H1 (cell line): ENCODE measurements around the gene KCTD19. TPM values are rescaled to one million over a fixed set of nuclear protein-coding genes. Genes with fewer than 3 reads are reported as not detected.

Source experiments
- CTCF ChIA-PET: fragments of 300-600 bp; sonication (Branson Sonifier 250); formaldehyde crosslinking; loops from one replicate; lab custom pipeline; 2021; ENCODE audit not compliant: partially characterized antibody; lab: Charles Lee
- POLR2A ChIA-PET: fragments of 300-600 bp; sonication (Branson Sonifier 250); formaldehyde crosslinking; loops from one replicate; lab custom pipeline; 2021; ENCODE audit warnings: inconsistent platforms; ENCODE audit not compliant: partially characterized antibody; lab: Charles Lee
- DNase-seq, 2 experiments: peaks; one replicate each; pipeline versions ENCODE4 v3.0.0 to v3.0.0-alpha.2; 2010 to 2022; ENCODE audit warnings: low spot score in 2 of 2, low read depth in 1 of 2, mixed read lengths in 1 of 2
- FAIRE-seq: peaks from 2 replicates; lab custom pipeline; 2011; peaks lifted over from hg19 to GRCh38; lab: Jason Lieb, UNC
- H2AFZ ChIP-seq: 2 replicates; pipeline ENCODE4 v1.8.1; 2012; ENCODE audit warnings: low read length, inconsistent platforms
- H2AK5ac ChIP-seq: 2 replicates; pipeline ENCODE4 v1.6.1; 2013; ENCODE audit warnings: low read depth, low read length
- H2BK120ac ChIP-seq: replicated peaks from 2 replicates; pipeline ENCODE3; 2013; ENCODE audit warnings: low read depth, low read length, inconsistent platforms
- H2BK12ac ChIP-seq: 2 replicates; pipeline ENCODE4 v1.6.1; 2013; ENCODE audit warnings: low read depth, low read length
- H2BK15ac ChIP-seq: 2 replicates; pipeline ENCODE4 v1.6.1; 2013; ENCODE audit warnings: low read length
- H2BK20ac ChIP-seq: 2 replicates; pipeline ENCODE4 v1.6.1; 2013; ENCODE audit warnings: low read length
- H2BK5ac ChIP-seq: 2 replicates; pipeline ENCODE4 v1.6.1; 2013; ENCODE audit warnings: low read depth, low read length
- H3K14ac ChIP-seq: 2 replicates; pipeline ENCODE4 v1.6.1; 2013; ENCODE audit warnings: inconsistent platforms; ENCODE audit not compliant: insufficient read length
- H3K18ac ChIP-seq: 2 replicates; pipeline ENCODE4 v1.6.1; 2013; ENCODE audit warnings: low read length; ENCODE audit errors: extremely low read depth
- H3K23ac ChIP-seq: 2 replicates; pipeline ENCODE4 v1.6.1; 2013; ENCODE audit warnings: inconsistent platforms; ENCODE audit not compliant: insufficient read length
- H3K23me2 ChIP-seq: 2 replicates; pipeline ENCODE4 v1.6.1; 2013; ENCODE audit warnings: low read depth, low read length
- H3K27ac ChIP-seq: 2 replicates; pipeline ENCODE4 v1.6.1; 2011; ENCODE audit warnings: low read depth, low read length, inconsistent platforms
- H3K27me3 ChIP-seq, 4 experiments: replicated peaks in 1 of 4; 1 replicate in 1 of 4; 2 replicates in 3 of 4; pipeline versions ENCODE4 v1.6.1 to v1.8.1; 2011 to 2013; ENCODE audit warnings: low read length in 3 of 4, mild to moderate bottlenecking in 3 of 4, inconsistent platforms in 2 of 4, mixed read lengths in 2 of 4, moderate library complexity in 1 of 4; ENCODE audit not compliant: control insufficient read depth in 3 of 4, insufficient read depth in 3 of 4; ENCODE audit errors: extremely low read depth in 1 of 4
- H3K36me3 ChIP-seq, 4 experiments: 2 replicates each; pipeline versions ENCODE4 v1.6.1 to v1.8.1; 2011 to 2013; ENCODE audit warnings: mild to moderate bottlenecking in 4 of 4, low read length in 3 of 4, moderate library complexity in 2 of 4, control low read depth in 1 of 4, inconsistent platforms in 1 of 4; ENCODE audit not compliant: insufficient read depth in 4 of 4, control insufficient read depth in 2 of 4
- H3K4ac ChIP-seq: replicated peaks from 2 replicates; pipeline ENCODE3; 2013; ENCODE audit warnings: low read length, low read depth, mixed read lengths, inconsistent platforms; ENCODE audit not compliant: insufficient read length
- H3K4me1 ChIP-seq, 4 experiments: replicated peaks in 1 of 4; 1 replicate in 1 of 4; 2 replicates in 3 of 4; pipeline versions ENCODE4 v1.6.1 to v1.8.1; 2011 to 2013; ENCODE audit warnings: low read length in 3 of 4, inconsistent platforms in 2 of 4, mixed read lengths in 1 of 4; ENCODE audit not compliant: insufficient read depth in 4 of 4, control insufficient read depth in 3 of 4
- H3K4me2 ChIP-seq, 2 experiments: 2 replicates each; pipeline versions ENCODE4 v1.6.1 to v1.8.1; 2011 to 2013; ENCODE audit warnings: low read depth in 2 of 2, low read length in 2 of 2, control low read depth in 1 of 2, inconsistent platforms in 1 of 2, mild to moderate bottlenecking in 1 of 2; ENCODE audit not compliant: insufficient read depth in 1 of 2
- H3K4me3 ChIP-seq, 4 experiments: fragments of 200-600, 300-600 bp in 1 of 4; sonication (generic), shearing (Covaris generic), sonication (Bioruptor Twin) in 1 of 4; 2 replicates each; pipeline versions ENCODE4 v1.5.1 to v1.8.1; 2011 to 2016; ENCODE audit warnings: low read length in 4 of 4, low read depth in 3 of 4, control low read depth in 2 of 4, inconsistent platforms in 2 of 4, mild to moderate bottlenecking in 2 of 4, mixed read lengths in 1 of 4, moderate library complexity in 1 of 4; ENCODE audit not compliant: insufficient read depth in 2 of 4; ENCODE audit errors: extremely low read depth in 1 of 4
- H3K56ac ChIP-seq: replicated peaks from 2 replicates; pipeline ENCODE3; 2013; ENCODE audit warnings: low read depth, mild to moderate bottlenecking, mixed read lengths, low read length, inconsistent platforms; ENCODE audit not compliant: insufficient read length
- H3K79me1 ChIP-seq: 2 replicates; pipeline ENCODE4 v1.6.1; 2013; ENCODE audit warnings: low read depth, low read length, control low read depth
- H3K79me2 ChIP-seq, 2 experiments: 2 replicates each; pipeline versions ENCODE4 v1.6.1 to v1.8.1; 2012 to 2013; ENCODE audit warnings: low read length in 2 of 2, mild to moderate bottlenecking in 2 of 2, inconsistent platforms in 1 of 2; ENCODE audit not compliant: insufficient read depth in 2 of 2, control insufficient read depth in 1 of 2
- H3K9ac ChIP-seq, 4 experiments: replicated peaks in 1 of 4; 1 replicate in 1 of 4; 2 replicates in 3 of 4; pipeline versions ENCODE4 v1.6.1 to v1.8.1; 2011 to 2013; ENCODE audit warnings: low read depth in 3 of 4, low read length in 3 of 4, control low read depth in 2 of 4, mild to moderate bottlenecking in 2 of 4, moderate library complexity in 2 of 4, inconsistent platforms in 1 of 4; ENCODE audit errors: extremely low read depth in 1 of 4
- H3K9me3 ChIP-seq, 2 experiments: 2 replicates each; pipeline versions ENCODE4 v1.6.1 to v1.8.1; 2012 to 2013; ENCODE audit warnings: mild to moderate bottlenecking in 2 of 2, moderate library complexity in 2 of 2, control low read depth in 1 of 2, inconsistent platforms in 1 of 2, low read depth in 1 of 2, low read length in 1 of 2, mixed read lengths in 1 of 2; ENCODE audit not compliant: insufficient read depth in 2 of 2
- H4K20me1 ChIP-seq, 2 experiments: replicated peaks in 1 of 2; 2 replicates each; pipeline versions ENCODE3 to v1.8.1; 2011 to 2013; ENCODE audit warnings: inconsistent platforms in 2 of 2, low read length in 2 of 2, mild to moderate bottlenecking in 1 of 2; ENCODE audit not compliant: insufficient read depth in 2 of 2, control insufficient read depth in 1 of 2
- H4K5ac ChIP-seq: 2 replicates; pipeline ENCODE4 v1.6.1; 2013; ENCODE audit warnings: low read length, low read depth, mixed read lengths, inconsistent platforms; ENCODE audit not compliant: insufficient read length
- H4K8ac ChIP-seq: 2 replicates; pipeline ENCODE4 v1.8.0; 2013; ENCODE audit warnings: mild to moderate bottlenecking, moderate library complexity, low read length, inconsistent platforms; ENCODE audit not compliant: insufficient read depth; ENCODE audit errors: extremely low read depth
- H4K91ac ChIP-seq: replicated peaks from 2 replicates; pipeline ENCODE3; 2013; ENCODE audit warnings: low read length, mixed read lengths, inconsistent platforms; ENCODE audit not compliant: insufficient read length
- ATF3 ChIP-seq: IDR thresholded peaks from 2 replicates; pipeline ENCODE4 v1.6.1; 2011; ENCODE audit warnings: low read depth, mild to moderate bottlenecking, low read length; ENCODE audit not compliant: insufficient read depth
- CTCF ChIP-seq, 3 experiments: IDR thresholded peaks; 1 replicate in 2 of 3; 2 replicates in 1 of 3; pipeline versions ENCODE4 v1.5.1 to v1.6.1; 2011; ENCODE audit warnings: low read length in 3 of 3, mild to moderate bottlenecking in 3 of 3, inconsistent platforms in 2 of 3, low read depth in 1 of 3, moderate library complexity in 1 of 3; ENCODE audit not compliant: insufficient read depth in 1 of 3; ENCODE audit errors: control extremely low read depth in 1 of 3
- EP300 ChIP-seq, 2 experiments: IDR thresholded peaks; 1 replicate in 1 of 2; 2 replicates in 1 of 2; pipeline ENCODE4 v1.6.1; 2011 to 2012; ENCODE audit warnings: low read depth in 2 of 2, low read length in 2 of 2, mild to moderate bottlenecking in 2 of 2, borderline replicate concordance in 1 of 2, inconsistent platforms in 1 of 2, moderate library complexity in 1 of 2
- NANOG ChIP-seq: IDR thresholded peaks from 2 replicates; pipeline ENCODE4 v1.6.1; 2011; ENCODE audit warnings: low read length, low read depth, mild to moderate bottlenecking, inconsistent platforms; ENCODE audit not compliant: insufficient read depth, poor library complexity, severe bottlenecking
- TBP ChIP-seq: IDR thresholded peaks from 2 replicates; pipeline ENCODE4 v1.6.1; 2011; ENCODE audit warnings: low read depth, low read length, improper control_type of control experiment
- TEAD4 ChIP-seq: IDR thresholded peaks from 2 replicates; pipeline ENCODE4 v1.6.1; 2012; ENCODE audit warnings: low read depth, low read length, inconsistent platforms, mixed read lengths
- USF2 ChIP-seq: IDR thresholded peaks from 2 replicates; pipeline ENCODE4 v1.6.1; 2011; ENCODE audit warnings: low read length, improper control_type of control experiment
- WGBS, 2 experiments: shearing (Covaris generic) in 1 of 2; methylation state at CpG; one replicate each; pipeline versions ENCODE4 v1.1.6 to v1.1.7; 2013 to 2015; ENCODE audit warnings: low lambda C conversion rate in 2 of 2, mixed read lengths in 2 of 2, inconsistent platforms in 1 of 2, low coverage in 1 of 2, missing lambda C conversion rate in 1 of 2; ENCODE audit not compliant: insufficient replicate concordance in 2 of 2, insufficient coverage in 1 of 2, insufficient read length in 1 of 2; ENCODE audit errors: extremely low coverage in 1 of 2, missing lambda C conversion rate in 1 of 2; 5-methylcytosine and 5-hydroxymethylcytosine counted together
- polyA plus RNA-seq, 7 experiments: library from polyadenylated mRNA; depleted of rRNA in 3 of 7; stranded (reverse) in 5 of 7; unstranded in 2 of 7; fragments of >200 nt in 5 of 7; fragments of 200-250 nt in 2 of 7; gene quantifications; 1 replicate in 5 of 7; 2 replicates in 1 of 7; 4 replicates in 1 of 7; pipeline versions ENCODE4 v1.2.1 to v1.2.3, GENCODE V29; 2011 to 2013; ENCODE audit warnings: missing spikeins in 2 of 7, mixed read lengths in 2 of 7
- total RNA-seq: library from RNA; stranded (reverse); fragmentation: NEBNext Ultra II Directional; extraction: Animal tissue kit (Norgen Biotek cat#: 25700); gene quantifications from 2 replicates; pipeline ENCODE4 v1.2.1, GENCODE V29; 2021

The KCTD19 gene
- total and polyA plus RNA-seq, 2 of the 8 experiments (the other 6 are each of a cell fraction or from before 2014, with no cell fraction given), result 0.06 to 0.24 TPM

- no peaks in the 10 kb centered on the region for H3K79me2 ChIP-seq
- peaks cover 0 to 5% (median 0%) of the 10 kb centered on the region in 4 experiments; a peak in 3 of 7 replicates for H3K27me3 ChIP-seq
- no peak overlapping the region for H2BK120ac ChIP-seq
- no peak overlapping the region for H3K27ac ChIP-seq
- no peaks in the 10 kb centered on the region for H3K79me1 ChIP-seq
- DNase-seq (no peak), FAIRE-seq (no peak)
- H3K36me3 ChIP-seq, result no peaks in the 10 kb centered on the region
- H3K4me2 ChIP-seq, result no peak overlapping the region
- POLR2A ChIA-PET, result no interaction called here
- no peak overlapping the region for H4K91ac ChIP-seq
- H4K8ac ChIP-seq, result no peak overlapping the region; the same call in 1 of the 2 replicates
- H3K56ac ChIP-seq, result no peak overlapping the region
- no peak overlapping the region for H3K4ac ChIP-seq
- H3K9ac ChIP-seq, result no peak overlapping the region
- no peaks in the 10 kb centered on the region; a peak in 1 of 4 replicates for H3K9me3 ChIP-seq
- H2BK12ac ChIP-seq, result no peak overlapping the region
- H3K4me3 ChIP-seq, result no peak overlapping the region
- H4K5ac ChIP-seq, result no peak overlapping the region
- 87% methylated on average over 10 of the region's 11 CpGs; no CpG with 5 or more reads in 1 of the 2 experiments for WGBS, 2 experiments
- no peak overlapping the region for H2BK5ac ChIP-seq
- no peaks in the 10 kb centered on the region for H3K23me2 ChIP-seq
- H2AK5ac ChIP-seq, result no peak overlapping the region
- H2BK15ac ChIP-seq, result no peak overlapping the region
- no peak overlapping the region for H3K23ac ChIP-seq
- H2AFZ ChIP-seq, result no peak overlapping the region
- H3K4me1 ChIP-seq, result no peaks in the 10 kb centered on the region
- H2BK20ac ChIP-seq, result no peak overlapping the region
- CTCF ChIA-PET, result interaction anchor here (1.3 to 11.3 kb wide), 2 partner anchors 13 to 16 kb away, joined by 3 to 93 read pairs; no protein-coding TSS in a partner anchor
- no peaks in the 10 kb centered on the region for H4K20me1 ChIP-seq
- H3K14ac ChIP-seq, result no peak overlapping the region
- no peak overlapping the region for H3K18ac ChIP-seq
- TF ChIP-seq NANOG (no peak), TEAD4 (no peak), EP300 (IDR thresholded peaks at IDR 0.05; ENCODE audit: borderline replicate concordance in 1 of 2, low read depth in 2 of 2, low read length in 2 of 2) (no peak), TBP (no peak), CTCF (IDR thresholded peaks at IDR 0.05; ENCODE audit: control extremely low read depth in 1 of 3, insufficient read depth in 1 of 3, low read depth in 1 of 3, low read length in 3 of 3) (no peak), ATF3 (no peak), USF2 (no peak)
These were observed 25.3 kb downstream of the KCTD19 start for GRCh38 chr16:67301080-67301782.
